Epidermal melanocyte (primary cell): Measurements from ENCODE around the gene ANKRD2.
"Not testable (repeated sequence)": the region's sequence is repeated elsewhere in the genome, so short reads cannot be mapped to it uniquely, and the experiment has no call there.

ENCODE experiments used
- DNase-seq: peaks from one replicate; pipeline ENCODE4 v3.0.0; 2011; ENCODE audit warnings: low spot score; ENCODE audit not compliant: insufficient read length

The ANKRD2 gene

DNA sequence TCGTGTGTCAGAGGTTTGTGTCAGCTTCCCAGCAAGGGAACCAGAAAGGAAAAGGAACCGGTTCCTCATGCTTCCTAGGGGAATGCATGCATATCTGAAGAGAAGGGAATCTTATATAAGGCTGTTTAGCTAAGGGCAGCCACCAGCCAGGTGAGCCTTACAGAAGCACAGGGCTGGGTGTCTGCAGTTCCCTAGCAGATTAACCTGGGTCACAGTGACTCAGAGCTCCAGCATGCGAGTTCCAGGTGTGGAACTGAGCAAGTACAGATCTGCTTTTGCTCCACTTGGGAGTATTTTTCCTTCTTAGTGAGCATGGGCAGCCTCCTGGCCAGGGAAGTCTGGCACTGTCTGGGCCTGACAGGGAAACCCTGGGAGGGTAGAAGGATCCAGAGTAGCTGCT, 957 bp upstream of the ANKRD2 start:
- no peak for DNase-seq

GRCh38 chr10:97573021-97573420, 442 bp downstream of the ANKRD2 start:
- no peak for DNase-seq

- DNase-seq, result no peak
Observed at GRCh38 chr10:97573672-97574071, 1.1 kb downstream of the ANKRD2 start.

DNA sequence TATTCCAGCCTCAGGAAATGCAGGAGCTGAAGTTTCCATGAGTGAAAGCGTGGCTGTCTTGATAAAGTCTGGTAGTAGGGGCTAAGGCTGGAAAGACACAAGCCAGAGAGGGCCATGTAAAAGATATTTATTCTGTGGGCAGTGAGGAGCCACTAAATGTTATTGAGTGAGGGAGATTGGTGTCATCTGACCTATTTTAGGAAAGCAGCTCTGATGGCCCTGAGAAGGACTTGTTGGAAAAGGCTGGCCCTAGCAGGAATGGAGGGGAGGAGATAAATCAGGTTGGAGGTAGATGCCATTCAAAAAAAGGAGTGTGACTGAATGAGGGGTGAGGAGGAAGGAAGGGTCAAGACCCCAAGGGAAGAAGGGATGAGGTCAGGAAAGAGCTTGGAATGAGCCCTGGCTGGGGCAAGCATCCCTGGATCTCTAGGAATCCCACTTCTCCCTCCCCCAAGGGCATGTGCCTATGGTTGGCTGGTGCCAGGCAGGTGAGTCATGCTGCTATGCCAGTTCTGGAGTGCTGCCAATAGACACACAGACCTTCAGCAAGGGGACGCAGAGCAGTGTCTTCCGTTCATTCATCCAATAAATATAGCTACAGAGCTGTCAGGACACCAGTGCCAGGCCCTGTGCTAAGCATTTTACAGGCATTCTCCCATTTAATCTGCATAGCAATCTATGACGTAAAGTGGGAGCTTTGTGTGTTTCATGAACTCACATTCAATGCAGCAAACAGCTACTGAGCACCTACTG, 2.0 kb downstream of the ANKRD2 start:
- DNase-seq, result peak; percentile 84

- DNase-seq, result no peak
Observed at GRCh38 chr10:97575127-97575668, 2.6 kb downstream of the ANKRD2 start.

GRCh38 chr10:97576487-97576886, 3.9 kb downstream of the ANKRD2 start:
- DNase-seq, result not testable (repeated sequence)

DNA sequence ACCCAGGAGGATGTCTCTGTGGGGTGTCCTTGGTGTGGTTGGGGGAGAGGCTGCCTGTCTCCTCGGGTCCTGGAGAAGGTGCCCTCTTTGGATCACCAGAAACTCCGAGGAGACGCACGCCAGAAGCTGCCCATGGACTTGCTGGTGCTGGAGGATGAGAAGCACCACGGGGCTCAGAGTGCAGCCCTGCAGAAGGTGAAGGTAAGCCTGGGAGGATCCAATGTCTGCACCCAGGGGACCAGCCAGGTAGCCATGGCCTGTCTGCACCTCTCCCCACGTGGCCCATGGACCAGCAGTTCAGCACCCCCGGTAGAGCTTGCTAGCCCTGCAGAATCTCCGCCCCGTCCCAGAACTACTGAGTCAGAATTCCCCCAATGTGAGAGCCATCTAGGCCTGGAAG, 5.1 kb downstream of the ANKRD2 start:
- no peak for DNase-seq

- DNase-seq, result no peak
Observed at GRCh38 chr10:97578171-97578844, 5.7 kb downstream of the ANKRD2 start.

- DNase-seq, result no peak
Observed at GRCh38 chr10:97580421-97581367, 8.1 kb downstream of the ANKRD2 start.

GRCh38 chr10:97582169-97582568, 9.6 kb downstream of the ANKRD2 start:
- no peak for DNase-seq

GRCh38 chr10:97583476-97583875, 10.9 kb downstream of the ANKRD2 start:
- DNase-seq, result no peak

- peak; percentile 33 for DNase-seq
Observed at GRCh38 chr10:97584060-97584797, 11.7 kb downstream of the ANKRD2 start, which contains the start of gene HOGA1. Gene HOGA1, plus strand, starts transcription at chr10:97584389. Its CDS starts 315 bp downstream, at chr10:97584704.

GRCh38 chr10:97584798-97585438, 12.3 kb downstream of the ANKRD2 start:
- no peak for DNase-seq

DNA sequence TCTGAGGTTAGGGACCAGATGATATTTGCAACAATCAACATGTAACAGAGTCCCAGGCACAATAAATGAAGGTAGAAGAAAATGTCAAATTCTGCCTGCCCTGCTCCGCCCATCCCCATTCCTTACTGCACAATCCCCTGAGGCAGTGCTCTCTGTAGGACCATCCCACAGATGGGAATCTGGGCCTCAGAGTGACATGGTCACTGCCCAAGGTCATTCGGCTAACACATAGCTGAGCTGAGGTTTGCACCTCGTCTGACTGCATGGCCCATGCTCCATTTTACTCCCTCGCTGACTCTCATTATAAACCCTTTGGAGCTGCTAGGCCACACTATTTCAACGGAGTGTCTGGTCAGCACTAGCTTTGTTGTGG, 12.8 kb downstream of the ANKRD2 start:
- no peak for DNase-seq

- DNase-seq, result no peak
Observed at GRCh38 chr10:97587183-97587582, 14.6 kb downstream of the ANKRD2 start.

DNA sequence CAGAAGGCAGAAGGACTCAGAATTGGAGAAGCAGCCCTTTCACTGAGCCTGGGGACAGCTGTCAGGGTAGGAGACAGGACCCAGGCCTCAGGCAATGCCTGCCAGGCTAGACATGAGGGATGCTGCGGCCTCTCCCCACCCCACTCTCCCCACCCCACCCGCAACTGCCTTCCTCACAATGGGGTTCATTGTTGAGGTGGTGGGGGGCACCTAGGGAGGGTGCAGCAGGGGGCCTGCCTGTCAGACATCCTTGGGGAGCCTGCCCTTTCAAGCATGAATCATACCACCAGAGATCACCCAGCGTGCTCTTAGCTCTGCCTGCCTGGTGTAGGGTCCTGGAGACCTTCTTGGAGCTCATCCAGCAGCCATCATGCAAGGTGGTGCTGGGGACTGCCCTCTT, 16.9 kb downstream of the ANKRD2 start, which contains the start of gene C10orf62:
C10orf62 (plus strand) TSS at position 243 of the 400 bp plus-strand sequence. CDS start 177 bp downstream, outside the sequence.
- DNase-seq, result no peak

- DNase-seq, result no peak
Observed at GRCh38 chr10:97590082-97590747, 17.6 kb downstream of the ANKRD2 start.

DNA sequence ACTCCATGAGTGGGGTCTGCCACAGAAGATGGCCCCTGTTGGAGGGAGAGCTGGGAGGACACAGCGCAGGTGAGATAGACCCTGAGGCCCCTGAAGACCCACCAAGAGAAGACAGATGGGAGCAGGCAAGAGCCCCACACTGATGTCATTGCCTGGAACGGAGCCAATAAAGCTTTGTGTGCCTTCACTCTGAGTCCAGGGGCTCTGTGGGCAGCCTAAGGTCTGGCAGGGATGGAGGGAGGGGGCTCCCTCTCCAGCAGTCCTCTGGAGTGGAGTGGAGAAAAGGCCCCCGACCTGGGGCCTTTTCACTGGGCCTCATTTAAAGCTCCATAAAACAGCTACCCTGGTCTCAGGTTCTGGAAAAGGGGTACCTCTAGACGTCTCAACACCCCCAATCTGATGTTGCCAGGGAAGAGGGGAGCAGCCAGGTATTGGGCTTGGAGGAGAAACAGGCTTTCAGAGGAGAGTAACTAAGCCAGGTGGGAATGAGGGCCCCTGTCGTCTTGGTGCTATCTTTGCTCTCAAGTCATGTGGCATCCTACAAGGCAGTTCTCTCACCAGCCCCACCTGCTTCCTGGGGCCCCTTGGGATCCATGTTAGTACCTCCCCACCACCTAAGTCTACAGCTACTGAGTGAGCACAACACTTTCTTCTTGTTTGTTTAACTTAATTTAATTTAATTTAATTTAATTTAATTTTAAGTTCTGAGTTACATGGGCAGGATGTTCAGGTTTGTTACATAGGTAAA, 18.3 kb downstream of the ANKRD2 start:
- DNase-seq, result no peak

- DNase-seq, result no peak
Observed at GRCh38 chr10:97593421-97593820, 20.8 kb downstream of the ANKRD2 start.
